HG03064 (cell line): ENCODE measurements around the gene ITPKC.
"Not testable (repeated sequence)": the region's sequence is repeated elsewhere in the genome, so short reads cannot be mapped to it uniquely, and the experiment has no call there.

Experiments used
- ATAC-seq: cut with Tn5 transposase; IDR thresholded peaks from one replicate; pipeline ENCODE4 v1.9.1; 2021; ENCODE audit warnings: low read depth; ENCODE audit not compliant: unreplicated experiment

ITPKC gene

DNA sequence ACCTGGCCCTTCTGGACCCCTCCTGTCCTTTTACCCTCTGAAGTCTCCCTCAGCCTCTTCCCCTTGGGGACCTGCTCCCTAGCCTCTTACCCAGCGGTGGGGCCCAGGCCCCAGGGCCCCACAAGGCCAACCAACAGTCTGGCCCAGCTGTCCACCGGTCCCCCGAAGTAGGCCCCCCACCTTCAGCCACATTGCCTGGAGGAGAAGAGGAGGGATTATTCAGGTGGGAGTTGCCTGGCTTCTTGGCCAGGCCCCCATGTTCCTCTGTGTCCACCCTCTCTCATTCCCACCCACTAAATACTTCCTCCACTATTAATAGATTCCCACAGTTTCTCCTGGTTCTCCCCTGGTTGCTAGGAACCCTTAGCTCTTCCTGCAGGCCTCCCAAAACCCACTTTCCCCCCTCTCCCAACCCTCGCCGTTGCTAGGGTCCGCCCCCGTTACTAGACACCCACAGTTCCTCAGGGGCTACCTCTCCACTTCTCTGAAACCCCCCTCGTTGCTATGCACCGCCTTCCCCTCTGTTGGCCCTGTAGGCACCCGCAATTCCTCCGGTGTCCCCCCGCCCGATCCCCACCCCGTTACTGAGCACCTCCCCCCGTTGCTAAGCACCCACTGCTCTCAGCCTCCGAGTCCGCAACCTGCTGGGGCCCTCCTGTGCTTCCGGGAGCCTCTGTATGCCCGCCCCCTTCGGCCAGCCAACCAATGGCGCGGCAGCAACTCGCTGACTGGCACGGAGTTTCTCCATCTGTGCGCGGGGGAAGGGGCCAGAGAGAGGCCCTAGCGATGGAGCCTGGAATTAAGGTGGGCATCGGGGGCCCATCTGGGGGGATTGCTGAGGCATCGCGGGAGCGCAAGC, 2.2 kb upstream of the ITPKC start:
- ATAC-seq: peak; percentile 42

DNA sequence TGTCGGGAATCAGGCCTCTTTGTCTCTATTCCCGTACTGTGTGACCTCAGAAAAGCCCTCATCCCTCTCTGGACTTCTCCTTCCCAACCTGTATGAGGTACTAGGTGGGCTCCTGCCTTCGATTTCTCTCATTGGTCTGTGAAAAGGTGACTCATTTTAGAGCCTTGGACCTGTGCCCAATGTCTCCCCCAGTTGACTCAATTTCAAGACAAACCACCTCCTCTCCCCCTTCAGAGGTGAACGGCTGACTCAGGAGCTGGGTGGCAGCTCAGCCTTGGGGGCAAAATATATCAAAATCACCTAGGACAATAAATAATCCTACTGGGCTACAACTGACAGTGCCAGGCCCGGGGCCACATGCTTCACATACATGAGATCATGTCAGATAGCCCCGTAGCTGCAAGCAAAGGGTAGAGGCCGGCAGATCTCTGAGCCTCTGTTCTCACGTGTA, 856 bp upstream of the ITPKC start:
- no peak for ATAC-seq

GRCh38 chr19:40717325-40717879, 490 bp downstream of the ITPKC start:
- no peak for ATAC-seq

GRCh38 chr19:40717880-40718773, 1.2 kb downstream of the ITPKC start:
- no peak for ATAC-seq

DNA sequence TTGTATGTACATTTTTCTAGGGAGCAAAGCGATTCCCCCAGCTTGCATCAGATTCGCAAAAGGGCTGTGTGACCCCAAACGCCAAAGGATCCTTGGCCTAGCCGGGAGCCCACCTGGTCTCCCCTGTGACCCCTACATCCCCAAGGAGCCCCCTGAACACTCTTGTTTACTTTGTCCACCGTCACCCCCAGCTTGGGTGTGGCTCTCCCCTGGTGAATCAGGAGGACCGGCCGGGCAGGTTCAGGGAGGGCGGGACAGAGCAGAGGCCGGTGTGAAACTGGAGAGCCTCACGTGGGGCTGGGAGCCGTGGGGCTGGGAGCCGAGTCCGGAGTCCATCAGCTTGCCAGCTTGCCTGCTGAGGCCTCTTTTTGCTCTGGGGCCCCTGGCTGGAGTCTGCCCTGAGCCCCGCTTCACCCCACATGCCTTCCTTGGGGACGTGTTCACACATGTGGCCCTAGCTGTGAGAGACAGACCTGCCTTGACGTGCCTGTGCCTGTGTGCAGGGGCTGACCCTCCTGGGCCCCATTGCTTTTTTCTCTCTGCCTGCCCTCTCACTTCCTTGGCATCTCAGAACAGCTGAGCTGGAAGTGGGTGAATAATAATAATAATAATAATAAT, 2.0 kb downstream of the ITPKC start:
- ATAC-seq: no peak

GRCh38 chr19:40719414-40719894, 2.5 kb downstream of the ITPKC start:
- no peak for ATAC-seq

GRCh38 chr19:40721140-40721486, 4.2 kb downstream of the ITPKC start:
- no peak for ATAC-seq

DNA sequence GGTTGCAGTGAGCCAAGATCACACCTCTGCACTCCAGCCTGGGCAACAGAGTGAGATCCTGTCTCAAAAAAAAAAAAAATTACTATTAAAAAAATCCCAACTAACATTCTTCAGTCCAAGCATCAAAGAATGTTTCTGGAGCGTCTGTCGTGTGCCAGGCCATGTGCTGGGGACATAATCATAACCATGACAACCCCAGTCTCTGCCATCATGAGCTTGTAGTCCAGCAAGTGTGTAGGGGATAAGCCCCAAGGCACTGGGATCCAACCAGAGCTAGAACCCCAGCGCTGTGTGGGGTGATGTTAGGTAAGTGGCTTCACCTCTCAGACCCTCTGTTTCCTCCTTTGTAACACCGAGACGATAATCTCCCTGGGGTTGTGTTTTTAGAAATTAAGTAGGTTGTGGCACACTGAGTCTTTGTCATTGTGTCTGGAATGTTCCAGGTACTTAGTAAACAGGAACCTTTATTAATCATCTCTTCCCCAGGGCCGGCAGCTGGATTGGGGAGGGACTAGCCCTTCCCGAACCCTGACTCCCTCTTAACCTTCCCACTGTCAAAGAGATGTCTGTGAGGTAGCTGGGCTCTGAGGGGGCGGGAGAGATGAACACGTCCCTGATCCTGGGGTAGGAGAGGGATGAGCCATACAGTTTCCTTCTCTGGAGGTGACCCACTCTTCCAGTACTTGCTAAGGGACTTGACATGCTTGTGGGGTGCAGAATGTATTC, 5.2 kb downstream of the ITPKC start:
- no peak for ATAC-seq

- ATAC-seq: no peak
These were observed 6.8 kb downstream of the ITPKC start for GRCh38 chr19:40723661-40724254.

DNA sequence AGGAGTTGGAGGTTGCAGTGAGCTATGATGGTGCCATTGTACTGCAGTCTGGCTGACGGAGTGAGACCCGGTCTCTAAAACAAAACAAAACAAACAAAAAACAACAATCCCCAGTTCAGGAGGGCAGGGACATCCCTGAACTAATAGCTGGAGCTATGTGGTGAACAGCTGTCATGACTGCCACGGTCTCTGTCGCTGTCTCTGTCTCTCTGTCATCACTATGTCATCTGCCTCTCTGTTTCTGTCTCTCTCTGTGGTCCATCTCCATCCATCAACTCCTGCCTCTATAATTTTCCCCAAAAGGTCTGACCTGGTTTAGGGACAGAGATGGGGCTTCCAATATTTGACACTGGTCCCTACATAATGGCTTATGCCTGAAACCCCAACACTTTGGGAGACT, 7.4 kb downstream of the ITPKC start:
- ATAC-seq: no peak

GRCh38 chr19:40724855-40725254, 7.9 kb downstream of the ITPKC start:
- ATAC-seq: no peak

GRCh38 chr19:40726279-40726678, 9.4 kb downstream of the ITPKC start:
- no peak for ATAC-seq

GRCh38 chr19:40730065-40730464, 13.2 kb downstream of the ITPKC start:
- not testable (repeated sequence) for ATAC-seq

GRCh38 chr19:40732304-40732703, 15.4 kb downstream of the ITPKC start:
- ATAC-seq: not testable (repeated sequence)

DNA sequence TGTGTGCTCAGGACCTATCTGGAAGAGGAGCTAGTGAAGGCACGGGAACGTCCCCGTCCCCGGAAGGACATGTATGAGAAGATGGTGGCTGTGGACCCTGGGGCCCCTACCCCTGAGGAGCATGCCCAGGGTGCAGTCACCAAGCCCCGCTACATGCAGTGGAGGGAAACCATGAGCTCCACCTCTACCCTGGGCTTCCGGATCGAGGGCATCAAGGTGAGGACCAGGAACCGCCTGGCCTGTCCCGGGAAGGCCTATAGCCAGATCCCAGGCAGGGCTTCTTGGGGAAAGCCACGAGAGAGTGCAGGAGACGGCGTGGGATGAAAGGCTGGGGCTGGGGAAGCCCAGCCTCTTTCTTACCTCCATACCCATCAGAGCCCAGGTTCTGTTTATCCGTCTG, 16.2 kb downstream of the ITPKC start:
- ATAC-seq: no peak

DNA sequence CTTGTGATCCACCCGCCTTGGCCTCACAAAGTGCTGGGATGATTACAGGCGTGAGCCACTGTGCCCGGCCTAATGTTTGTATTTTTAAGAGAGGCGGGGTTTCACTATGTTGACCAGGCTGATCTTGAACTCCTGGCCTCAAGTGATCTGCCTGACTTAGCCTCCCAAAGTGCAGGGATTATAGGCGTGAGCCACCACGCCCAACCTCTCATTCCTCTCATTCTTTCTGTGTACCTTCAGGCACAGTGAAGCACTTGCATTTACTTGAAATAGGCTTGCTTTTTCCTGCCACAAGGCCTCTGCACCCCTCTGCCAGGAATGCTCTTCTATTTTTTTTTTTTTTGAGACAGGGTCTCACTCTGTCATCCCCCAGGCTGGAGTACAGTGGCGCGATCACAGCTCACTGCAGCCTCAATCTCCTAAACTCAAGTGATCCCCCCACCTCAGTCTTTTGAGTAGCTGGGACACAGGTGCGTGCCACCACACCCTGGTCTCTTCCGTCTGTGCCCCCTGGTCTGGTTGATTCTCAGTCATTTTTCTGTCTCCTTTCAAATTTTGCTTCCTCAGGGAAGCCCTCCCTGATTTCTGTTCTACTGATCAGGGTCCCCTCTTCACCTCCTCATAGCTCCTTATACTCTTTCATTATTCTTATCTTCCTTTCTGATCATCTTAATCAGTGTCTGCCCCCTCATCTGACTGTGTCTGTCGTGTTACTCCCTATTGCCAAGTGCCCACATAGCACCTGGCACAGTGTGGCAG, 18.3 kb downstream of the ITPKC start:
- ATAC-seq: no peak

GRCh38 chr19:40736661-40737060, 19.7 kb downstream of the ITPKC start:
- ATAC-seq: no peak

- no peak for ATAC-seq
These were observed 20.3 kb downstream of the ITPKC start for GRCh38 chr19:40737102-40737644.
